Upper lobe of left lung (tissue), 6 donors: Measurements from ENCODE around the gene ZFHX3. TPM values are rescaled to one million over a fixed set of nuclear protein-coding genes. Genes with fewer than 3 reads are reported as not detected.

Source experiments
- ATAC-seq, 2 donors: fragments of 200-7000 bp; cut with Tn5 transposase; one replicate each; pipeline ENCODE4 v1.9.1; 2022; ENCODE audit warnings: mild to moderate bottlenecking in 2 of 2, moderate library complexity in 2 of 2; ENCODE audit not compliant: low FRiP score in 2 of 2
- DNase-seq, 2 donors: peaks; one replicate each; pipeline ENCODE4 v3.0.0-alpha.2; 2019 to 2020
- H3K27ac ChIP-seq, 4 donors: fragments of 200-600 bp; sonication (generic); one replicate each; pipeline ENCODE4 v1.5.1; 2016 to 2019
- H3K27me3 ChIP-seq, 4 donors: fragments of 200-600 bp; sonication (generic); one replicate each; pipeline ENCODE4 v1.5.1; 2017 to 2019
- H3K36me3 ChIP-seq, 4 donors: fragments of 200-600 bp; sonication (generic); one replicate each; pipeline ENCODE4 v1.5.1; 2016 to 2019
- H3K4me1 ChIP-seq, 4 donors: fragments of 200-600 bp; sonication (generic); one replicate each; pipeline ENCODE4 v1.5.1; 2018 to 2019
- H3K4me3 ChIP-seq, 4 donors: fragments of 200-600 bp; sonication (generic); one replicate each; pipeline ENCODE4 v1.5.1; 2017 to 2019; ENCODE audit warnings: mild to moderate bottlenecking in 2 of 4, moderate library complexity in 1 of 4
- H3K9me3 ChIP-seq, 4 donors: fragments of 200-600 bp; sonication (generic); one replicate each; pipeline ENCODE4 v1.5.1; 2018 to 2019
- CTCF ChIP-seq, 6 experiments: fragments of 450-650 bp in 4 of 6; fragments of 200-600 bp in 2 of 6; sonication (generic) in 2 of 6; IDR thresholded peaks; one replicate each; pipeline ENCODE4 v1.5.1; 2016 to 2019; ENCODE audit warnings: antibody characterized with exemption in 6 of 6
- EP300 ChIP-seq, 4 donors: sonication (generic); formaldehyde crosslinking; IDR thresholded peaks; one replicate each; pipeline ENCODE4 v1.5.1; 2017; ENCODE audit warnings: antibody characterized with exemption in 4 of 4, control low read depth in 2 of 4
- POLR2A ChIP-seq, 4 donors: fragments of 450-650 bp; IDR thresholded peaks; one replicate each; pipeline ENCODE4 v1.5.1; 2016 to 2017; ENCODE audit warnings: antibody characterized with exemption in 4 of 4, mild to moderate bottlenecking in 2 of 4
- POLR2AphosphoS5 ChIP-seq, 2 donors: sonication (generic); formaldehyde crosslinking; IDR thresholded peaks; one replicate each; pipeline ENCODE4 v1.5.1; 2017; ENCODE audit warnings: antibody characterized with exemption in 2 of 2
- WGBS, 2 donors: methylation state at CpG; one replicate each; pipeline ENCODE4 v1.1.5; 2017 to 2018; 5-methylcytosine and 5-hydroxymethylcytosine counted together
- total RNA-seq, 6 donors: library from RNA; depleted of rRNA in 4 of 6; stranded (reverse); fragments of >200 nt in 4 of 6; gene quantifications; one replicate each; pipeline versions ENCODE4 v1.1.0 to v1.2.1, GENCODE V29; 2016 to 2021
- donor health status: DM: no; HTN: no; CAD: no; lungs with moderate emphysema.
- donor health status: DM: no; HTN: yes; CAD: no; lungs with severe emphysema.

ZFHX3 gene
- total RNA-seq, 6 donors from 2014 or later = 22.4 to 40.3 (median 27.0) TPM

DNA sequence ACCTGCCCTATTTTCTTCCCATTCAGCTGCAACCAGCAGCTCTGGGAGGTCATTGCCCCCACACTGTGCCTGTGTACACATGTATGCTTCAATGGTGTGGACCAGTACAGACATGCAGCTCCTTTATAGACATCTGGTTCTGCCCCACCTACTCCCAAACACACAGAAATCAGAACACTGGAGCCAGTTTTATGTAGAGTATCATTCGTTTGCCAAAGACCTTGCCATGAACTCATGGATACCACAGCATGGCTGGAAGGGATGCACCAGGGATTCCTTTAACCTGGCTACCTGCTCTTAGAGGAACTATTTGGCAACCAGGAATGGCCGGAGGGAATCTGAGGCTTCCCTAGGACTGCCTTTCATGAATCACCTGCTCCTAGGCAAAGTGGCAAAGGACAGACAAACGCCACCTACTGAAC is 60.4 kb downstream of the ZFHX3 start:
- H3K36me3 ChIP-seq = no peaks in the 10 kb centered on the region
- no peak for DNase-seq
- H3K27ac ChIP-seq = peak overlapping the region; percentile 73 to 82 (median 75)
- no peak for TF ChIP-seq CTCF (IDR thresholded peaks at IDR 0.05)
- H3K9me3 ChIP-seq = no peaks in the 10 kb centered on the region
- peaks cover 48 to 86% (median 53%) of the 10 kb centered on the region in 4 donors for H3K4me1 ChIP-seq
- no peak overlapping the region for H3K4me3 ChIP-seq
- no peak for ATAC-seq
- H3K27me3 ChIP-seq = no peaks in the 10 kb centered on the region
- 82 to 86% methylated on average over 3 of the region's 3 CpGs for WGBS, 2 donors

GRCh38 chr16:72985995-72986394 is 61.9 kb downstream of the ZFHX3 start:
- WGBS, 2 donors = 45 to 59% methylated on average over 7 of the region's 7 CpGs
- no peaks in the 10 kb centered on the region for H3K27me3 ChIP-seq
- H3K27ac ChIP-seq = peak overlapping the region; percentile 73 to 82 (median 75)
- DNase-seq (peak in 1 of 2 donors; percentile 52), ATAC-seq (peak; percentile 58 to 69)
- no peak overlapping the region for H3K4me3 ChIP-seq
- no peaks in the 10 kb centered on the region for H3K36me3 ChIP-seq
- TF ChIP-seq POLR2AphosphoS5 (IDR thresholded peaks at IDR 0.05) = peak; percentile 68 to 83
- no peak for TF ChIP-seq POLR2A (IDR thresholded peaks at IDR 0.05)
- TF ChIP-seq CTCF (IDR thresholded peaks at IDR 0.05) = no peak
- peak in 2 of 4 donors; percentile 90 to 95 for TF ChIP-seq EP300 (IDR thresholded peaks at IDR 0.05)
- H3K4me1 ChIP-seq = peaks cover 42 to 77% (median 46%) of the 10 kb centered on the region in 4 donors
- no peaks in the 10 kb centered on the region for H3K9me3 ChIP-seq

- no peak for TF ChIP-seq POLR2AphosphoS5 (IDR thresholded peaks at IDR 0.05)
- TF ChIP-seq EP300 (IDR thresholded peaks at IDR 0.05) = peak in 2 of 4 donors; percentile 81 to 88
- 61 to 75% methylated on average over 11 of the region's 11 CpGs for WGBS, 2 donors
- DNase-seq (no peak), ATAC-seq (peak; percentile 8 to 70)
- Histone ChIP-seq H3K4me1 (peaks cover 37 to 71% (median 44%) of the 10 kb centered on the region in 4 donors), H3K27ac (peak overlapping the region; percentile 73 to 82 (median 75)), H3K9me3 (no peaks in the 10 kb centered on the region), H3K27me3 (no peaks in the 10 kb centered on the region), H3K4me3 (no peak overlapping the region), H3K36me3 (no peaks in the 10 kb centered on the region)
Observed at GRCh38 chr16:72985148-72985941, 62.6 kb downstream of the ZFHX3 start.

GRCh38 chr16:72983728-72984350 is 64.1 kb downstream of the ZFHX3 start:
- WGBS, 2 donors = 60 to 73% methylated on average over 2 of the region's 2 CpGs
- DNase-seq (no peak), ATAC-seq (no peak)
- H3K4me1 ChIP-seq = peaks cover 27 to 61% (median 38%) of the 10 kb centered on the region in 4 donors
- peak overlapping the region; percentile 13 to 82 (median 43) for H3K27ac ChIP-seq
- no peaks in the 10 kb centered on the region for H3K27me3 ChIP-seq
- H3K36me3 ChIP-seq = no peaks in the 10 kb centered on the region
- no peak overlapping the region for H3K4me3 ChIP-seq
- TF ChIP-seq CTCF (IDR thresholded peaks at IDR 0.05) (no peak), POLR2AphosphoS5 (IDR thresholded peaks at IDR 0.05) (no peak), POLR2A (IDR thresholded peaks at IDR 0.05) (no peak), EP300 (IDR thresholded peaks at IDR 0.05) (no peak)
- H3K9me3 ChIP-seq = no peaks in the 10 kb centered on the region

GRCh38 chr16:72983241-72983640 is 64.7 kb downstream of the ZFHX3 start:
- no peak for ATAC-seq
- DNase-seq = no peak

More at GRCh38 chr16:72983241-72983640, 64.7 kb downstream of the ZFHX3 start:
- Histone ChIP-seq H3K27ac (peak overlapping the region in 1 of 4 donors; percentile 82), H3K9me3 (no peaks in the 10 kb centered on the region), H3K27me3 (no peaks in the 10 kb centered on the region), H3K36me3 (no peaks in the 10 kb centered on the region), H3K4me1 (peaks cover 24 to 55% (median 34%) of the 10 kb centered on the region in 4 donors), H3K4me3 (no peak overlapping the region)
- 79 to 90% methylated on average over 4 to 9 of the region's 9 CpGs for WGBS, 2 donors
- no peak for TF ChIP-seq POLR2AphosphoS5 (IDR thresholded peaks at IDR 0.05)
- TF ChIP-seq CTCF (IDR thresholded peaks at IDR 0.05) = no peak
- TF ChIP-seq POLR2A (IDR thresholded peaks at IDR 0.05) = no peak
- TF ChIP-seq EP300 (IDR thresholded peaks at IDR 0.05) = no peak
